HCT116 (cell line): Measurements from ENCODE around the gene EFNB2. TPM values are rescaled to one million over a fixed set of nuclear protein-coding genes. Genes with fewer than 3 reads are reported as not detected.
A peak's percentile ranks its signal among the peaks of the same experiment; 100 is the strongest.

Experiments used
- ATAC-seq: fragments of 200-7000 bp; cut with Tn5 transposase; 2 replicates; pipeline ENCODE4 v1.9.1; 2020; ENCODE audit warnings: mild to moderate bottlenecking, moderate library complexity
- BruUV-seq: library from RNA; stranded (reverse); fragments of 400-500 nt; replicated peaks from 2 replicates; lab custom pipeline; 2021; lab: Mats Ljungman, UMichigan
- CTCF ChIA-PET: fragments of 300-600 bp; sonication (Branson Sonifier 250); formaldehyde crosslinking; loops from one replicate; lab custom pipeline; 2021; ENCODE audit warnings: antibody characterized with exemption; lab: Charles Lee
- POLR2A ChIA-PET: fragments of 300-600, 350-600 bp; sonication (Branson Sonifier 250); formaldehyde crosslinking; loops from one replicate; lab custom pipeline; 2021; ENCODE audit warnings: antibody characterized with exemption; lab: Charles Lee
- RAD21 ChIA-PET, 2 experiments: fragments of 300-600 bp; sonication (Branson Sonifier 250); formaldehyde crosslinking; loops; one replicate each; lab custom pipeline; 2023; ENCODE audit warnings: low total read pairs in 2 of 2; ENCODE audit not compliant: uncharacterized antibody in 2 of 2, unreplicated experiment in 2 of 2, low non-redundant PET in 1 of 2; lab: Charles Lee
- DNase-seq: peaks from one replicate; pipeline ENCODE4 v3.0.0-alpha.2; 2010; ENCODE audit warnings: low read depth, low spot score
- H2AFZ ChIP-seq: fragments of 200-600 bp; shearing (Covaris generic), sonication (generic); 2 replicates; pipeline ENCODE4 v1.6.1; 2017; ENCODE audit warnings: low read depth, mixed run types, mixed read lengths, antibody characterized with exemption, low read length; ENCODE audit not compliant: poor library complexity, severe bottlenecking
- H3K27ac ChIP-seq: 2 replicates; pipeline ENCODE4 v1.5.1; 2012; ENCODE audit warnings: low read depth, low read length
- H3K27me3 ChIP-seq: fragments of 200-600 bp; sonication (generic); 2 replicates; pipeline ENCODE4 v1.6.1; 2016; ENCODE audit warnings: mixed run types, low read length, mixed read lengths; ENCODE audit not compliant: insufficient read depth
- H3K36me3 ChIP-seq, 2 experiments: fragments of 200-500 bp in 1 of 2; fragments of 200-600 bp in 1 of 2; sonication (Bioruptor generic) in 1 of 2; sonication (generic) in 1 of 2; 2 replicates each; pipeline versions ENCODE4 v1.5.1 to v1.6.1; 2014 to 2016; ENCODE audit warnings: low read length in 2 of 2, inconsistent platforms in 1 of 2, mixed read lengths in 1 of 2, mixed run types in 1 of 2; ENCODE audit not compliant: insufficient read depth in 2 of 2, control insufficient read depth in 1 of 2
- H3K4me1 ChIP-seq, 2 experiments: fragments of 200-600 bp in 1 of 2; sonication (generic) in 1 of 2; 2 replicates each; pipeline versions ENCODE4 v1.5.1 to v1.6.1; 2012 to 2017; ENCODE audit warnings: low read length in 2 of 2, inconsistent platforms in 1 of 2, mild to moderate bottlenecking in 1 of 2, mixed read lengths in 1 of 2, mixed run types in 1 of 2, moderate library complexity in 1 of 2; ENCODE audit not compliant: insufficient read depth in 2 of 2, control insufficient read depth in 1 of 2
- H3K4me2 ChIP-seq: fragments of 200-600 bp; sonication (generic); 2 replicates; pipeline ENCODE4 v1.6.1; 2017; ENCODE audit warnings: mixed run types, low read length, mixed read lengths
- H3K4me3 ChIP-seq, 2 experiments: fragments of 200-600 bp in 1 of 2; sonication (generic) in 1 of 2; replicated peaks in 1 of 2; 2 replicates each; pipeline ENCODE4 v1.5.1; 2011 to 2016; ENCODE audit warnings: low read length in 2 of 2, control low read depth in 1 of 2, low read depth in 1 of 2, mild to moderate bottlenecking in 1 of 2, mixed read lengths in 1 of 2, mixed run types in 1 of 2
- H3K79me2 ChIP-seq: fragments of 200-600 bp; sonication (generic); 2 replicates; pipeline ENCODE4 v1.6.1; 2017; ENCODE audit warnings: mild to moderate bottlenecking, mixed run types, low read length, moderate library complexity, mixed read lengths; ENCODE audit not compliant: insufficient read depth
- H3K9ac ChIP-seq: fragments of 200-600 bp; sonication (generic); 2 replicates; pipeline ENCODE4 v1.6.1; 2016; ENCODE audit warnings: low read length, mixed read lengths
- H3K9me2 ChIP-seq: fragments of 200-600 bp; sonication (generic), shearing (Covaris generic); 2 replicates; pipeline ENCODE4 v1.6.1; 2017; ENCODE audit warnings: mixed run types, mild to moderate bottlenecking, moderate library complexity; ENCODE audit not compliant: insufficient read depth
- H3K9me3 ChIP-seq, 2 experiments: fragments of 200-500 bp in 1 of 2; fragments of 200-600 bp in 1 of 2; sonication (Bioruptor generic) in 1 of 2; sonication (generic) in 1 of 2; 2 replicates each; pipeline ENCODE4 v1.6.1; 2014 to 2017; ENCODE audit warnings: low read length in 2 of 2, mixed read lengths in 2 of 2, inconsistent platforms in 1 of 2, low read depth in 1 of 2, mild to moderate bottlenecking in 1 of 2, mixed run types in 1 of 2, moderate library complexity in 1 of 2; ENCODE audit not compliant: control insufficient read depth in 1 of 2, insufficient read depth in 1 of 2
- H4K20me1 ChIP-seq: fragments of 200-600 bp; sonication (generic), shearing (Covaris generic); 2 replicates; pipeline ENCODE4 v1.6.1; 2017; ENCODE audit warnings: mixed run types, mild to moderate bottlenecking, moderate library complexity; ENCODE audit not compliant: insufficient read depth
- POLR2AphosphoS5 ChIP-seq: IDR thresholded peaks from 2 replicates; pipeline ENCODE4 v1.6.1; 2011; ENCODE audit warnings: mild to moderate bottlenecking, low read depth, low read length, moderate library complexity
- RAD21 ChIP-seq: IDR thresholded peaks from 2 replicates; pipeline ENCODE4 v1.6.1; 2012; ENCODE audit warnings: low read depth, mild to moderate bottlenecking
- SIN3A ChIP-seq: IDR thresholded peaks from 2 replicates; pipeline ENCODE4 v1.6.1; 2012; ENCODE audit warnings: low read depth
- TCF7L2 ChIP-seq: IDR thresholded peaks from 2 replicates; pipeline ENCODE4 v1.7.0; 2011; ENCODE audit warnings: borderline replicate concordance, inconsistent platforms; ENCODE audit not compliant: insufficient read depth, insufficient read length; ENCODE audit errors: extremely low read depth
- intact Hi-C: fragments of 100-400 bp; cut with micrococcal nuclease; formaldehyde crosslinking; loops from 2 replicates; pipeline ENCODE4 v1.10.0; 2022
- total RNA-seq: library from RNA; stranded (reverse); gene quantifications from one replicate; pipeline ENCODE4 v1.2.1, GENCODE V29; 2021; ENCODE audit not compliant: unreplicated experiment
- TF ChIP-seq, protein P1 (sequence below), 3 experiments: fragments of 200-600 bp in 1 of 3; sonication (generic) in 1 of 3; IDR thresholded peaks in 2 of 3; conservative IDR thresholded peaks in 1 of 3; 2 replicates each; pipeline ENCODE4 v1.5.1; 2012 to 2017; ENCODE audit warnings: low read depth in 2 of 3, low read length in 2 of 3, antibody characterized with exemption in 1 of 3, borderline replicate concordance in 1 of 3, control low read depth in 1 of 3, mild to moderate bottlenecking in 1 of 3, mixed read lengths in 1 of 3, mixed run types in 1 of 3, moderate library complexity in 1 of 3; ENCODE audit not compliant: insufficient read depth in 1 of 3

Gene EFNB2
- total RNA-seq, 1 experiment from 2014 or later, result 30.9 TPM

DNA sequence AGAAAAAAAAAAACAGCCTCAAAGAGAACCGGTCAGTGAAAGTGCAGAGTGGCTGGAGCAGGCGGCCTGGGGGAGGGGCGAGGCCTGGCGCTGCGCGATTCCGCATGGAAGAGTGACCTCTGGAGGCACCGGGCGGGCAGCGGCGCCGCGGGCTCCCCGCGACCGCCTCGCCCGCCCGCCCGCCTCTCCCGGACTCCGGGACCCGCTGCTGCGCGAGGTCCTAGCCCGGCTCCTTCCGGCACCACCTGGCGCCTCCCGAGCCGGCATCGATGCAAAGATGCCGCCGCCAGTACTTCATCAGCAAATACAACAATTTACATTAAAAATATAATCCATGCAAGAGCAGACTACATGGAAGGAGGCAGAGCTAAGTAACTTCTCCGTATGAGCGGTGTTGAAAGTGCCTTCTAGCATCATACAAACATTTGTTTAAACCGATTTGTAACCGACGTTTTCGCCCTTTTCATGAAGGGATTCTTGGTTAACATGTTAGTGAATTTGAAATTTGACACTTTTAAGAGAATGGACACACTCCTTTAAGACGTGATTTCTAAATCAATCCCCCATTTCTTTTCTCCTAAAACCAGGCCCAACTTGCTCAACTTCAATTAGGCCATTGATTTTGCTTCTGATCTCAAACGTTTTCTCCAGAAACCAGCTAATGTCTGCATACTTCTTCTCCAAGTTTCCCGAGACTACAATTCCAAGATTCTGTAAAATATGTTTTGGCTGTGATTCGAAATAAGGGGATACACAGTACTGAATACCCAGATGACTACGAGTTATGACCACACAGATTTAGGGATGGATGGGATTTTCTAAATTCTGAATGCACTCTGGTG lies 2.1 kb downstream of the EFNB2 start:
- Histone ChIP-seq H3K79me2 (peaks cover 65% of the 10 kb centered on the region), H3K9me3 (no peaks in the 10 kb centered on the region), H3K27me3 (no peaks in the 10 kb centered on the region), H3K4me2 (peak overlapping the region; percentile 81), H2AFZ (peak overlapping the region; percentile 72), H3K4me3 (peak overlapping the region; percentile 76 to 90), H3K9ac (peak overlapping the region; percentile 75), H3K9me2 (no peaks in the 10 kb centered on the region), H3K36me3 (peaks cover 0 to 3% of the 10 kb centered on the region in 2 experiments; a peak in 2 of 4 replicates), H4K20me1 (peaks cover 18% of the 10 kb centered on the region; the same call in 1 of the 2 replicates), H3K4me1 (peaks cover 13 to 29% of the 10 kb centered on the region in 2 experiments), H3K27ac (peak overlapping the region; percentile 81)
- ChIA-PET POLR2A (interaction anchor here (1.2 kb wide), 1 partner anchor 9 kb away, joined by 3 read pairs; no protein-coding TSS in a partner anchor), RAD21 (interaction anchor here in 1 of 2 experiments (0.7 kb wide), 3 partner anchors 450 to 1378 kb away, joined by 3 to 5 read pairs (median 5); no protein-coding TSS in a partner anchor), CTCF (interaction anchor here (0.8 kb wide), 1 partner anchor 496 kb away, joined by 3 read pairs; no protein-coding TSS in a partner anchor)
- TSS peak; percentile 35 for BruUV-seq
- ATAC-seq, result peak; percentile 41
- intact Hi-C loops, result loop anchor here (1.0 to 10.0 kb wide), 8 partner anchors 436 to 1329 kb away; no protein-coding TSS in a partner anchor
- no peak for DNase-seq
- TF ChIP-seq RAD21 (peak; percentile 78), SIN3A (no peak), POLR2AphosphoS5 (0 out of 2 replicates have a peak, but pooled peaks have one; percentile 13), TCF7L2 (peak; percentile 45)
- TF ChIP-seq, protein P1, sequence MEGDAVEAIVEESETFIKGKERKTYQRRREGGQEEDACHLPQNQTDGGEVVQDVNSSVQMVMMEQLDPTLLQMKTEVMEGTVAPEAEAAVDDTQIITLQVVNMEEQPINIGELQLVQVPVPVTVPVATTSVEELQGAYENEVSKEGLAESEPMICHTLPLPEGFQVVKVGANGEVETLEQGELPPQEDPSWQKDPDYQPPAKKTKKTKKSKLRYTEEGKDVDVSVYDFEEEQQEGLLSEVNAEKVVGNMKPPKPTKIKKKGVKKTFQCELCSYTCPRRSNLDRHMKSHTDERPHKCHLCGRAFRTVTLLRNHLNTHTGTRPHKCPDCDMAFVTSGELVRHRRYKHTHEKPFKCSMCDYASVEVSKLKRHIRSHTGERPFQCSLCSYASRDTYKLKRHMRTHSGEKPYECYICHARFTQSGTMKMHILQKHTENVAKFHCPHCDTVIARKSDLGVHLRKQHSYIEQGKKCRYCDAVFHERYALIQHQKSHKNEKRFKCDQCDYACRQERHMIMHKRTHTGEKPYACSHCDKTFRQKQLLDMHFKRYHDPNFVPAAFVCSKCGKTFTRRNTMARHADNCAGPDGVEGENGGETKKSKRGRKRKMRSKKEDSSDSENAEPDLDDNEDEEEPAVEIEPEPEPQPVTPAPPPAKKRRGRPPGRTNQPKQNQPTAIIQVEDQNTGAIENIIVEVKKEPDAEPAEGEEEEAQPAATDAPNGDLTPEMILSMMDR (IDR thresholded peaks at IDR 0.05 in 2 of 3, conservative IDR thresholded peaks at IDR 0.05 in 1 of 3; ENCODE audit: borderline replicate concordance in 1 of 3, insufficient read depth in 1 of 3, low read depth in 2 of 3, low read length in 2 of 3), result peak; percentile 14 to 59 (median 42); a peak in 4 of 6 replicates
